Effector memory CD8-positive, alpha-beta T cell (primary cell): ENCODE data around the gene RABGEF1.
"Not testable (repeated sequence)": the region's sequence is repeated elsewhere in the genome, so short reads cannot be mapped to it uniquely, and the experiment has no call there.

Experiments used
- ATAC-seq: fragments of 150-1000 bp; cut with Tn5 transposase; replicated peaks from 2 replicates; pipeline ENCODE4 v1.10.0; 2021; ENCODE audit warnings: mild to moderate bottlenecking, moderate library complexity
- DNase-seq, 3 experiments: peaks; one replicate each; pipeline ENCODE4 v3.0.0; 2021
- H3K27ac Mint-ChIP-seq, 2 donors: one replicate each; pipeline ENCODE4 v1.8.0; 2022; ENCODE audit warnings: mild to moderate bottlenecking in 2 of 2, mixed read lengths in 2 of 2, moderate library complexity in 2 of 2
- H3K27me3 Mint-ChIP-seq, 2 donors: one replicate each; pipeline ENCODE4 v1.8.0; 2022; ENCODE audit warnings: mixed read lengths in 2 of 2
- H3K36me3 Mint-ChIP-seq: one replicate; pipeline ENCODE4 v1.8.0; 2022; ENCODE audit warnings: mild to moderate bottlenecking, moderate library complexity, mixed read lengths; ENCODE audit not compliant: insufficient read depth
- H3K4me1 Mint-ChIP-seq, 2 donors: one replicate each; pipeline ENCODE4 v1.8.0; 2022; ENCODE audit warnings: low read depth in 2 of 2, mixed read lengths in 2 of 2
- H3K4me3 Mint-ChIP-seq, 2 donors: one replicate each; pipeline ENCODE4 v1.8.0; 2022; ENCODE audit warnings: mild to moderate bottlenecking in 2 of 2, mixed read lengths in 2 of 2, moderate library complexity in 2 of 2
- H3K9me3 Mint-ChIP-seq, 2 donors: one replicate each; pipeline ENCODE4 v1.8.0; 2022; ENCODE audit warnings: mixed read lengths in 2 of 2

The RABGEF1 gene

DNA sequence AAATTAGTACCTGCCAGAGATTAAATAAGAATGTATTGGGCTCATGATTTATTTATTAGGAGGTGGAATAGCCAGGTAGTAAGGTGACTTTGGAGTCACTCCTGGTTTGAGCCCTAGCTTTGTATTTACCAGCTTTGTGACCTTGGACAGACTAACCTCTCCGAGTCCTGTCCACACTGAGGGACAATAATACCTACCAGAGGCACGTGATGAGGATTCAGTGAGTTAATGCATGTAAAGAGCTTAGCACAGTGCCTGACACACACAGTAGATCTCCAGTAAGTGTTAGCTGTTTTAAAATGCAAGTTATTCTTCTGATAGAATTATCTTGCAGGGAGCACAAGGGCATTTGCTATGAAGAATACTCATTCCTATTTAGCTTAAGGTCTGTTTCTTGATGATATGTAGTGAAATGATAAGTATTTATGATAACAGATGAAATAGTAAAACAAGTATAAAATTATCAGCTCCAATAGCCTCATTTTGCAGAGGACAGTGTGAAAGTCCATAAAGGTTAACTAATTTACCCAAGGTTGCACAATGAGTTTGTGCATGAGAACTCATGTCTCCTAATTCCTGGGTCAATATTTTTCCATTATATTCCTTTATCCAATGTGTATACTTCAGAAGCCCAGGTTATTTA is 36.4 kb downstream of the RABGEF1 start:
- Mint-ChIP-seq H3K4me1 (peaks cover 0 to 4% of the 10 kb centered on the region in 2 donors), H3K9me3 (no peaks in the 10 kb centered on the region), H3K27ac (no peak overlapping the region)

GRCh38 chr7:66778201-66778600 is 37.7 kb downstream of the RABGEF1 start:
- peak overlapping the region in 1 of 2 donors; percentile 10 for H3K27ac Mint-ChIP-seq
- no peak for ATAC-seq
- H3K9me3 Mint-ChIP-seq = no peaks in the 10 kb centered on the region
- H3K4me3 Mint-ChIP-seq = no peak overlapping the region
- peaks cover 0 to 4% of the 10 kb centered on the region in 2 donors for H3K4me1 Mint-ChIP-seq
- no peak for DNase-seq
- H3K36me3 Mint-ChIP-seq = peaks cover 70% of the 10 kb centered on the region
- no peaks in the 10 kb centered on the region for H3K27me3 Mint-ChIP-seq

More for the DNA sequence above, 36.4 kb downstream of the RABGEF1 start:
- Mint-ChIP-seq H3K27me3 (no peaks in the 10 kb centered on the region), H3K4me3 (no peak overlapping the region), H3K36me3 (peaks cover 66% of the 10 kb centered on the region)
- DNase-seq = no peak
- no peak for ATAC-seq

DNA sequence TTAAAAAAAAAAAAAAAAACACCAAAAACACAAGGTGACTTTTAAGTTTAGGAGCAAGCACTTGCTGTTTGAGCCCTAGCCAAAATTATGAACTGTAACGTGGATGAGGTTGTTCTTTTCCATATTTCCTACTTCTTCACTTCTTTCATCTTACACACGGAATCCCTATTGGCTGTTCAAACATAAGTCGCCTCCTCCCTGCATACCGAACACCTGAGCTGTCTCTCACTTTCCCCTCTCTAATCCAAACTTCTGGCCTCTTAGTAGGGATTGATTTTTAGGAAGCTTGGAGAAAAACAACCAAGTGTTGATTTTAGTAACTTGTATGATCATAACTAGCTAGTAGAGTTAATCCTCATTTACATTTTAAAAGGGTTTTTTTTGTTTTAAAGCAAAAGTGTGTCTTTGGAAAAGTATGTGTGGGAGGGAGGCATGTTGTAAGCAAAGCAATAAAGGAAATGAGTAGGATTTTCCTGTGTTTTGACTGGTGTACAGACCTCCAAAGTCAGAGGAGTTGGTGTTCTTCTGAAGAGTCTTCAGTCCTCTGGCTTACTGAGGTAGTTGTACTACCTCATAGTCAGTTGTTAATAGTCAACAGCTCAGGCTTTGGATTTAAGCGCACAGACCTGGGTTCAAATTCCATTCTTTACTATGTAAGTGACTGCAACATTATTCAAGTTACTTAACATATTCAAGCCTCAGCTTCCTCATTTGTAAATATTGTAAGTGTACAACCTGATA is 39.3 kb downstream of the RABGEF1 start:
- Mint-ChIP-seq H3K4me3 (no peak overlapping the region), H3K4me1 (peaks cover 0 to 4% of the 10 kb centered on the region in 2 donors), H3K9me3 (no peaks in the 10 kb centered on the region), H3K36me3 (peaks cover 68% of the 10 kb centered on the region), H3K27me3 (no peaks in the 10 kb centered on the region), H3K27ac (peak overlapping the region in 1 of 2 donors; percentile 5)
- DNase-seq (no peak), ATAC-seq (no peak)

DNA sequence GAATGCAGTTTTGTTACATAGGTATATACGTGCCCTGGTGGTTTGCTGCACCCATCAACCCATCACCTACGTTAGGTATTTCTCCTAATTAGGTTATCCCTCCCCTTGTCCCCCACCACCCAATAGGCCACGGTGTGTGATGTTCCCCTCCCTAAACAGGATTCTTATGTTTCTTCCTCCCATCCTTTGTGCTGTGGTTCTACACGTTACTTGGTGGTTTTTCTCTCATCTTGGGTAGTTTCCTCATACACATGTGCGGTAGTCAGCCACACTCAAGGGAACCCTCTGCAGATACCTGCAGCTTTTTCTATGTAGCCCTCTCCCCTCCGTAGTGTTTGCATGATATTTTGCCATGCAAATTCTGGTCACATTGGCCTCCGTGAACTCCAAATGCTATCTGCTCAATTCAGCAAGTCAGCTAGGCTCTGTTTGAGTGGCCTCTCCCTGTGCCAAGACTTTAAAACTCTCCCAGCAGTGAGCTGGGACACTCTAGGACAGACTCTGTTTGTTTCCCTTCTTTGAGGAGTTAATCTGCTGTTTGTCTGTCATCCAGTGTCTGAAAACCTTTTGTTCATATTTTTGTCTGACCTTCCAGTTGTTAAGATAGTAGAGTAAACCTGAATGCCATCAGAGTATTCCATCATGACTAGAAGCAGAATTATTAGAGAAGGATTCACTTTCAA is 41.0 kb downstream of the RABGEF1 start:
- H3K27ac Mint-ChIP-seq = peak overlapping the region in 1 of 2 donors; percentile 61
- peaks cover 0 to 4% of the 10 kb centered on the region in 2 donors for H3K4me1 Mint-ChIP-seq
- H3K9me3 Mint-ChIP-seq = no peaks in the 10 kb centered on the region
- DNase-seq (no peak), ATAC-seq (no peak)
- H3K27me3 Mint-ChIP-seq = no peaks in the 10 kb centered on the region
- peaks cover 68% of the 10 kb centered on the region for H3K36me3 Mint-ChIP-seq
- H3K4me3 Mint-ChIP-seq = no peak overlapping the region

DNA sequence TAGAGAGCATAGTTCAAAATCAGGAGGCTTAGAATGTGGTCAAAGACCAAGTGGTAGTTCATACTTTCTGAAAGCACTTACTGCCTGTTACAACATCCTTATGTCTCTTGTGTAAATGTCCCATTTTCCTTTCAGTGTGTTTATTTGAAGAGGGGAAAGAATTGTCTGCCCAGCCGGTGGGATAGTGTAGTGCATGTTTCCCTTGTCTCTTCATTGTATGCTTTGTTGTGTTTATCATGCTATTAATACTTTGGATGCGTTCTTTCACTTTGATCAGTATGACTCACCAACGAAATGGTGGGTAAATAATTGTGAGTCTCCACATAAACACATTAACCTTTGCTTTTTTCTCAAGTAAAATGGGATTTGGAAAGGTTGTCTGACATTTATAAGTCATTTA is 42.3 kb downstream of the RABGEF1 start:
- H3K9me3 Mint-ChIP-seq, H3K4me1 Mint-ChIP-seq, DNase-seq, H3K27ac Mint-ChIP-seq, H3K4me3 Mint-ChIP-seq, ATAC-seq, H3K27me3 Mint-ChIP-seq: not testable (repeated sequence)
- peaks cover 70% of the 10 kb centered on the region for H3K36me3 Mint-ChIP-seq

DNA sequence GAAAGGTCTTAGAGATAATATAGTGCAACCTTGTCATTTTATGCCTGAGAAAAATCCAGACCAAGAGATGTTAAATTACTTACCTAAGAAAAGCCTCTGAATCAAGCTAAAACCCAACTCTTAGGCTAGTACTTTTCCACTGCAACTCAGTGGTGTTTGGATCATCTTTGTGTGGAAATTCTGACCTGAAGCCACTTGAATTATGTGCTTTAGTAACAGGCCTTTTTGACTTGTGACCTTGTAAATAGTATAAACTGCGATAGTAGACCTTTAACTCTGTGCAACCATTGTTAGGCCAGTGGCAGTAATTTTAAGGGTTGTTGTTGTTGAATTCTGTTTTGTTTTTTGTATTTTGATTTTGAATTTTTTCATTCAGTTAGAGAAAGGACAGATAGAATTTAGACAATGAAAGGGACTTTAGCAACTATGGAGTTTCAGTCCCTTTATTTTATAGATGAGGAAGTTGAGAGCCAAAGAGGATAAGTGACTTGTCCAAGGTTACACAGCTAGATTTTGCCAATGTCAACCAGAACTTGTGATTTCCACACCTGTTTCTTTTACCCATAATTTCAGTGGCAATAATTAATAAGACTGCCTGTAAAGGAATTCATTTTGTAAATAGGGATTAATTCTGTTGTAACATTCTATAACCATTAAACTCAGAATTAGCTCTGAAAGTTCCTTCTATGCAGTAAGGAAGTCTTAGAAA is 43.5 kb downstream of the RABGEF1 start:
- H3K27ac Mint-ChIP-seq = peak overlapping the region in 1 of 2 donors; percentile 44
- ATAC-seq, H3K4me1 Mint-ChIP-seq, H3K27me3 Mint-ChIP-seq, DNase-seq, H3K4me3 Mint-ChIP-seq, H3K9me3 Mint-ChIP-seq: not testable (repeated sequence)
- peaks cover 68% of the 10 kb centered on the region for H3K36me3 Mint-ChIP-seq

DNA sequence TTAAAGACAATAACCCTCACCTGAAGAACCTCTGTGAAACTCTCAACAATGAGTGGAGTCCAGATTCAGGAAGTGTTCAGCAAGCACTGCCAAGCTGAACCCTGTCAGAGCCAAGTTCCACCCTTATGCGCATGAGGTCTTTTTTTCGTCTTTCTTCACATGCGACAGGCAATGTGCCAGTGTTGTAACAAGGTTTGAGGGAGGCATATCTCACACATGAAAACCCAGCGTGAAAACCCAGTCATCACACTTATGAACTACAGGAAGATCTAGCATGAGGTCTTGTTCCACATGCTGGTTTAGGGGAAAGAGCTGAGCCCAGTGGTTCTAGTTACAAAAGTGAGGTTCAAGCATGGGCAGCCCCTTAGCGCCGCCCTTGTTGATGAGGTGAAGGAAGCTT is 49.7 kb downstream of the RABGEF1 start:
- no peak for DNase-seq
- no peak overlapping the region for H3K27ac Mint-ChIP-seq
- H3K4me1 Mint-ChIP-seq = peaks cover 0 to 4% of the 10 kb centered on the region in 2 donors
- ATAC-seq = no peak
- H3K27me3 Mint-ChIP-seq = no peaks in the 10 kb centered on the region
- H3K9me3 Mint-ChIP-seq = no peaks in the 10 kb centered on the region
- H3K36me3 Mint-ChIP-seq = peaks cover 63% of the 10 kb centered on the region
- no peak overlapping the region for H3K4me3 Mint-ChIP-seq

GRCh38 chr7:66790725-66791124 is 50.2 kb downstream of the RABGEF1 start:
- peaks cover 62% of the 10 kb centered on the region for H3K36me3 Mint-ChIP-seq

DNA sequence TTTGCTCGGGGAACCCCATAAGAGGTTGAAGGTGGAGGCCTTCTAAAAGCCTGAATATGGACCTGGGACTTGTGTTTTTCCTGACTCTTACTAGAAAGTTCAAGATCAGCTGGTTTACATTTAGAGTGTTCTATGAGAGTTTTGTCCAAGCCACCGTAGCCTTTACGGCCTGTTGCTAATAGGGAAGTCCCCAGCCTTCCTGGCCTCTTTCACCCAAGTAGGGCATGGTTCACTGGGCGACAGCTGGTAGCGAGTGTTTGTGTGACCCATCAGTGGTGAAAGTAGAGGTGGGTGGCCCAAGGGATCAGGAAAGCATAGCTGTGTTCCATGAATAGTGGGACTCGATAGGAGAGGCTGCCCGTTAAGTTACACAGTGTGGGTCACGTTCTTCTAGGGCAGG is 60.1 kb downstream of the RABGEF1 start:
- Mint-ChIP-seq H3K4me3 (no peak overlapping the region), H3K4me1 (no peaks in the 10 kb centered on the region), H3K27ac (peak overlapping the region; percentile 8 to 23), H3K27me3 (no peaks in the 10 kb centered on the region), H3K36me3 (peaks cover 89% of the 10 kb centered on the region), H3K9me3 (no peaks in the 10 kb centered on the region)
- no peak for ATAC-seq
- no peak for DNase-seq

More at GRCh38 chr7:66790725-66791124, 50.2 kb downstream of the RABGEF1 start:
- no peak overlapping the region for H3K27ac Mint-ChIP-seq
- H3K27me3 Mint-ChIP-seq = no peaks in the 10 kb centered on the region
- no peaks in the 10 kb centered on the region for H3K9me3 Mint-ChIP-seq
- no peak for ATAC-seq
- peaks cover 0 to 4% of the 10 kb centered on the region in 2 donors for H3K4me1 Mint-ChIP-seq
- H3K4me3 Mint-ChIP-seq = no peak overlapping the region
- DNase-seq = no peak

- peaks cover 86% of the 10 kb centered on the region for H3K36me3 Mint-ChIP-seq
- no peak overlapping the region for H3K27ac Mint-ChIP-seq
- ATAC-seq (no peak), DNase-seq (no peak)
- H3K9me3 Mint-ChIP-seq = no peaks in the 10 kb centered on the region
- no peaks in the 10 kb centered on the region for H3K4me1 Mint-ChIP-seq
- no peaks in the 10 kb centered on the region for H3K27me3 Mint-ChIP-seq
- no peak overlapping the region for H3K4me3 Mint-ChIP-seq
Observed at GRCh38 chr7:66804001-66804400, 63.5 kb downstream of the RABGEF1 start.

DNA sequence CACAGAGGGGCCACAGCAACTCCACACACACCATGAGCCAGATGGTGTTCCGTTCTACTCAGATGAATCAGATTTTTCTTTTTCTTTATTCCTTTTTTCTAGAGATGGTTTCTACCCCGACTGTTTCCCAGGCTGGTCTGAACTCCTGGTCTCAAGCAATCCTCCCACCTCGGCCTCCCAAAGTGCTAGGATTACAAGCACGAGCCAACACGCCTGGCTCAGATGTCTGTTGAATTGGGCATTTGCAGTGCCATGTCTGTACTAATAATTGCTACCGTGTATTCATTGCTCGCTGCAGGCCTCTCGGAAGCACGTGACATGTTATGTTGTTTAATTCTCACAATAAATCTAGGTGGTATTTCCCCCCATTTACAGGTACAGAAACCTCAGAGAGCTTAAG is 67.2 kb downstream of the RABGEF1 start:
- Mint-ChIP-seq H3K9me3 (no peaks in the 10 kb centered on the region), H3K4me3 (no peak overlapping the region), H3K4me1 (no peaks in the 10 kb centered on the region), H3K27ac (peak overlapping the region in 1 of 2 donors; percentile 36), H3K36me3 (peaks cover 58% of the 10 kb centered on the region), H3K27me3 (no peaks in the 10 kb centered on the region)
- ATAC-seq = no peak
- DNase-seq = no peak

- no peak for DNase-seq
- H3K4me1 Mint-ChIP-seq = no peaks in the 10 kb centered on the region
- H3K4me3 Mint-ChIP-seq = no peak overlapping the region
- H3K27ac Mint-ChIP-seq = no peak overlapping the region
- no peaks in the 10 kb centered on the region for H3K27me3 Mint-ChIP-seq
- H3K36me3 Mint-ChIP-seq = peaks cover 39% of the 10 kb centered on the region
- no peaks in the 10 kb centered on the region for H3K9me3 Mint-ChIP-seq
- ATAC-seq = no peak
Observed at GRCh38 chr7:66810716-66811115, 70.2 kb downstream of the RABGEF1 start.

DNA sequence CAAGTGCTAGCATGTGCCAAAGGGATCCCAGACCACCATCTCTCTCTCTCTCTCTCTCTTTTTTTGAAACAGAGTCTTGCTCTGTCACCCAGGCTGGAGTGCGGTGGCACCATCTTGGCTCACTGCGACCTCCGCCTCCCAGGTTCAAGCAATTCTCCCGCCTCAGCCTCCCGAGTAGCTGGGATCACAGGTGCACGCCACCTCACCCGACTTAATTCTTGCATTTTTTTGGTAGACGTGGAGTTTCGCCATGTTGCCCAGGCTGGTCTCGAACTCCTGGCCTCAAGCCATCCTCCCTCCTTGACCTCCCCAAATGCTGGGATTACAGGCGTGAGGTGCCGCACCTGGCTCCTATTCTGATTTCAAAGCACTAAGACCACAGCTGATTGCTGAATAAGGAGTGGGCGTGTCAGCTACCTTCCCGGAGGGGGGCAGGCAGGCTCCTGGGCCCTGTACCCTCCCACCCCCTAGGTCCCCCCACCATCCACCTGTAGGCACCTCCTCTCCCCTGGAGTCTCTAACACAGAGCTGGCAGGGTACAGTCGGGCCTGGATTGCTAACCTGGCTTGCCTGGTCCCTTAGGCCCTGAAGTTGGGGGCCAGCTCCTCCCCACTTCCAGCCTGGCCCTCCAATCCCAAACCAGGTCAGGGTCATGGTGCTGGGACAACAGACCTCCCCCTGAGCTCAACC is 74.8 kb downstream of the RABGEF1 start:
- not testable (repeated sequence) for H3K27ac Mint-ChIP-seq, H3K4me3 Mint-ChIP-seq, H3K36me3 Mint-ChIP-seq, DNase-seq, H3K27me3 Mint-ChIP-seq, H3K4me1 Mint-ChIP-seq, H3K9me3 Mint-ChIP-seq, ATAC-seq
